AG04449 (cell line): ENCODE data around the gene SLC22A31.
"Not testable (repeated sequence)": the region's sequence is repeated elsewhere in the genome, so short reads cannot be mapped to it uniquely, and the experiment has no call there.

Source experiments
- CTCF ChIA-PET: fragments of 350-600 bp; formaldehyde crosslinking; extraction: SDS; loops from one replicate; lab custom pipeline; 2021; ENCODE audit warnings: antibody characterized with exemption; lab: Yijun Ruan, JAX
- POLR2A ChIA-PET: fragments of 400-600, 350-600 bp; formaldehyde crosslinking; extraction: SDS; loops from one replicate; lab custom pipeline; 2020; ENCODE audit warnings: antibody characterized with exemption, inconsistent platforms; lab: Yijun Ruan, JAX
- DNase-seq: peaks from one replicate; pipeline ENCODE4 v3.0.0-alpha.2; 2010; ENCODE audit warnings: low read depth, low spot score
- H3K4me3 ChIP-seq: 2 replicates; pipeline ENCODE4 v1.5.1; 2011; ENCODE audit warnings: low read depth, mild to moderate bottlenecking, control low read depth, low read length
- TF ChIP-seq, protein P1 (sequence below): IDR thresholded peaks from one replicate; pipeline ENCODE4 v1.5.1; 2011; ENCODE audit warnings: mild to moderate bottlenecking, moderate library complexity, low read length, control low read depth, inconsistent platforms; ENCODE audit not compliant: insufficient read depth; ENCODE audit errors: missing control alignments

SLC22A31 gene

DNA sequence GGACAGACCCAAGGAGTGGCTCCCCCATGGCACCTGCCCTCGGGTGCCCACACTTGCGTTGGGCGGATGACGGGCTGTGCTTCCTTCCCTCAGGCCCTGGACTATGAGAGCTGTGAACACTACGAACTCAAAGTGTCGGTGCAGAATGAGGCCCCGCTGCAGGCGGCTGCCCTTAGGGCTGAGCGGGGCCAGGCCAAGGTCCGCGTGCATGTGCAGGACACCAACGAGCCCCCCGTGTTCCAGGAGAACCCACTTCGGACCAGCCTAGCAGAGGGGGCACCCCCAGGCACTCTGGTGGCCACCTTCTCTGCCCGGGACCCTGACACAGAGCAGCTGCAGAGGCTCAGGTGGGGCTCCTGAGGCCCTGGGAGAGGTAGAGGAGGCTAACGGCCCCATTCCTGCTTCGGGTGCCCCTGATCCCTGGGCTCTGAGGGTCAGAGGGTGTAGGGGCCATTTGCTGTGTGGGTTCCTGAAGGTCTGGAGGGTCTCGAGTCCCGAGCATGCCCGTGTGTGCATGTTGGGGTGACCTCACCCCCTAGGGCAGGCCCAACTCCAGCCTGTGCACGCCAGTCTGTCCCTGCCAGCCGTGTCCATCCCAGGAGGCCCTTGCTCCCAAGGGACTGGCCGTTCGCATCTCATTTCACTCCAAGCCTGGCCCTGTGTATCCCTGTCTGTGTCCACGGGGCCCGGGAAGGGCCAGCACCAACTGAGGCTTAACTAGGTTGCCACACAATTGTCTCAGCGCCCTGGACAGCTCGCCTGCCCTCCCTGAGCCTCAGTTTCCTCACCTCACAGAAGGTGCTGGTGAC lies 10.0 kb downstream of the SLC22A31 start:
- POLR2A ChIA-PET, result interaction anchor here (1.0 kb wide), 1 partner anchor 10 kb away, joined by 3 read pairs; no protein-coding TSS in a partner anchor
- H3K4me3 ChIP-seq, result no peak overlapping the region
- CTCF ChIA-PET, result interaction anchor here (0.9 kb wide), 1 partner anchor 84 kb away, joined by 3 read pairs; no protein-coding TSS in a partner anchor
- TF ChIP-seq, protein P1, sequence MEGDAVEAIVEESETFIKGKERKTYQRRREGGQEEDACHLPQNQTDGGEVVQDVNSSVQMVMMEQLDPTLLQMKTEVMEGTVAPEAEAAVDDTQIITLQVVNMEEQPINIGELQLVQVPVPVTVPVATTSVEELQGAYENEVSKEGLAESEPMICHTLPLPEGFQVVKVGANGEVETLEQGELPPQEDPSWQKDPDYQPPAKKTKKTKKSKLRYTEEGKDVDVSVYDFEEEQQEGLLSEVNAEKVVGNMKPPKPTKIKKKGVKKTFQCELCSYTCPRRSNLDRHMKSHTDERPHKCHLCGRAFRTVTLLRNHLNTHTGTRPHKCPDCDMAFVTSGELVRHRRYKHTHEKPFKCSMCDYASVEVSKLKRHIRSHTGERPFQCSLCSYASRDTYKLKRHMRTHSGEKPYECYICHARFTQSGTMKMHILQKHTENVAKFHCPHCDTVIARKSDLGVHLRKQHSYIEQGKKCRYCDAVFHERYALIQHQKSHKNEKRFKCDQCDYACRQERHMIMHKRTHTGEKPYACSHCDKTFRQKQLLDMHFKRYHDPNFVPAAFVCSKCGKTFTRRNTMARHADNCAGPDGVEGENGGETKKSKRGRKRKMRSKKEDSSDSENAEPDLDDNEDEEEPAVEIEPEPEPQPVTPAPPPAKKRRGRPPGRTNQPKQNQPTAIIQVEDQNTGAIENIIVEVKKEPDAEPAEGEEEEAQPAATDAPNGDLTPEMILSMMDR, result no peak
- DNase-seq, result no peak

DNA sequence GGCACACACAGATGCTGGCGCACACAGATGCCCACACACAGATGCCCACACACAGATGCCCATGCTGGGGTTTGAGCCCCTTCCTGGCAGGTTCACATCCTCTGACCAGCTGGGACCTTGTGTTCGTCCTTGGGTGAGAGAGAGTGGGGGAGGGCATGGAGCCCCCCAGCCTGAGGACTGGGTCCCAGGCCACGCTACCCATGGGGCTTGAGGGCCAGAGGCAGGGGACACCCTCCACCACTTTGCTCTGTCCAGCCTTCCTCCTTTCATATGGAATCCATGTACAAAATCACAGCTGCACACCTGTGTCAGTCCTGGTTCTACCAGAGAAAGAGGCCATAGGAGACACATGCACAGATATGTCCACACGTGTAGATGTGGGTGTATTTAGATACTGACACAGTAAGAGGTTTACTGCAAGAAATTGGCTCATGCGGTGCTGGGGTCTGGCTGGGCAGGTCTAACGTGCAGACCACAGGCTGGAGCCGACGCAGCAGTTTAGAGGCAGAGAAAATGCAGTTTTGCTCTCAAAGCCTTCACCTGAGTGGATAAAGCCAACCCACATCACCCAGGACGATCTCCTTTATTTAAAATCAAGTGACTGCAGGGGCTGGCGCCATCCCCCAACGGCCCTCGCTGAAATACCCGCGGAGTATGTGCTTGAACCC lies 10.8 kb downstream of the SLC22A31 start:
- TF ChIP-seq, protein P1, result no peak
- ChIA-PET CTCF (no interaction called here), POLR2A (interaction anchor here (1.0 kb wide), 1 partner anchor 9 kb away, joined by 3 read pairs; no protein-coding TSS in a partner anchor)
- DNase-seq, result no peak
- no peak overlapping the region for H3K4me3 ChIP-seq

DNA sequence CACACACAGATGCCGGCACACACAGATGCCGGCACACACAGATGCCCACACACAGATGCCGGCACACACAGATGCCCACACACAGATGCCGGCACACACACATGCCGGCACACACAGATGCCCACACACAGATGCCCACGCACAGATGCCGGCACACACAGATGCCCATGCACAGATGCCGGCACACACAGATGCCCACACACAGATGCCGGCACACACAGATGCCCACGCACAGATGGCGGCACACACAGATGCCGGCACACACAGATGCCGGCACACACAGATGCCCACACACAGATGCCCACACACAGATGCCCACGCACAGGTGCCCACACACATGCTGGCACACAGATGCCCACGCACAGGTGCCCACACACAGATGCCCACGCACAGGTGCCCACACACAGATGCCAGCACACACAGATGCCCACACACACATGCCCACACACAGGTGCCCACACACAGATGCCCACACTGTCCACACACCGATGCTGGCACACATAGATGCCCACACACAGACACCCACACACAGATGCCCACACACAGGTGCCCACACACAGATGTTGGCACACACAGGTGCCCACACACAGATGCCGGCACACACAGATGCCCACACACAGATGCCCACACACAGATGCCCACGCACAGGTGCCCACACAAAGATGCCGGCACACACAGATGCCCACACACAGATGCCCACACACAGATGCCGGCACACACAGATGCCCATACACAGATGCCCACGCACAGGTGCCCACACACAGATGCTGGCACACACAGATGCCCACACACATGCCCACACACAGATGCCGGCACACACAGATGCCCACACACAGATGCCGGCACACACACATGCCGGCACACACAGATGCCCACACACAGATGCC lies 11.6 kb downstream of the SLC22A31 start:
- DNase-seq, POLR2A ChIA-PET, H3K4me3 ChIP-seq, CTCF ChIA-PET: not testable (repeated sequence)

DNA sequence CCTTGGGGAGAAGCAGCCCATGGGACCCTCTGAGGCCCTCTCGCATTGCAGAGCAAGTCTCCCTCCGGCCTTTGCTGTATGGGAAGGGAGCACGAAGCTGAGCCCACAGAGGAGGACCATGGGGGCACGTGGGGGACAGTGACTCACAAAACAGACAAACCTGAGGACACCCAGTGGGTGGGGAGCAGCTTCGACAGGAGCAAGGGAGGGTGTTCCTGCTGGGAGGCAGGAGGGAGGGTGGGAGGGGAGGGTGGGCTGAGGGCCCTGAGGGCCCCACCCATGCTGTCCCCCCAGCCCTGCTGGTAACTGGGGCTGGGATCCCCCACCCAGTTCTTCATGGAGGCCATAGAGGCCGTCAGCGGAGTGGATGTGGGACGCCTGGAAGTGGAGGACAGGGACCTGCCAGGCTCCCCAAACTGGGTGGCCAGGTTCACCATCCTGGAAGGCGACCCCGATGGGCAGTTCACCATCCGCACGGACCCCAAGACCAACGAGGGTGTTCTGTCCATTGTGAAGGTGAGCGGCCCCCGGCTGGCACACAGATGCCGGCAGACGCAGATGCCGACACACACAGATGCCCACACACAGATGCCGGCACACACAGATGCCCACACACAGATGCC lies 12.5 kb downstream of the SLC22A31 start:
- TF ChIP-seq, protein P1, result no peak
- DNase-seq, result no peak
- CTCF ChIA-PET, result no interaction called here
- H3K4me3 ChIP-seq, result no peak overlapping the region
- POLR2A ChIA-PET, result no interaction called here

DNA sequence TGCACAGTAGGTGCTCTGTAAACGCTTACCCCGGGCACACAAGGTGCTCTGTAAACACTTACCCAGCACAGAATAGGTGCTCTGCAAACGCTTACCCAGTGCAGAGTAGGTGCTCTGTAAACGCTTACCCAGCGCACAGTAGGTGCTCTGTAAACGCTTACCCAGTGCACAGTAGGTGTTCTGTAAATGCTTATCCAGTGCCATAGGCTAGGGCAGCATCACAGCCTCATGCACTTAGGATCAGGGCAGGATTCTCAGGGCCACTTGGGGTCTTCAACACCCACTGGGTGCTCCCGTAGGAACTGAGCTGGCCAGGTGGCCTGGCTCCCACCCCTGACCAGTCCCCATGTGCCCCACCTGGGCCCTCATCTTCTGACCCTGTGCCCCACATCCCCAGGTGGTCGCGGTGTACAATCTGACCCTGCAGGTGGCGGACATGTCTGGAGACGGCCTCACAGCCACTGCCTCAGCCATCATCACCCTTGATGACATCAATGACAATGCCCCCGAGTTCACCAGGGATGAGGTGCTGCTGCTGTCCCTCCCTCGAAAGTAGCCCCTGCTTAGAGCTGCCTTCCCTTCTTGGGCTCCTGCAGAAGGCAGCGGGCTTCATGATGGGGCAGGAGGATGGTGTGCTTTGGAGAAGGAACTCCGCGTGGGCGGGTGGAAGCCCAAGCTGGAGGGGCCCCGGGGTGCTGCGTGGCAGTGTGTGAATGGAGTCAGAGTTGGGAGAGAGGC lies 13.1 kb downstream of the SLC22A31 start:
- no peak for DNase-seq
- ChIA-PET CTCF (no interaction called here), POLR2A (no interaction called here)
- no peak overlapping the region for H3K4me3 ChIP-seq
- TF ChIP-seq, protein P1, result no peak

DNA sequence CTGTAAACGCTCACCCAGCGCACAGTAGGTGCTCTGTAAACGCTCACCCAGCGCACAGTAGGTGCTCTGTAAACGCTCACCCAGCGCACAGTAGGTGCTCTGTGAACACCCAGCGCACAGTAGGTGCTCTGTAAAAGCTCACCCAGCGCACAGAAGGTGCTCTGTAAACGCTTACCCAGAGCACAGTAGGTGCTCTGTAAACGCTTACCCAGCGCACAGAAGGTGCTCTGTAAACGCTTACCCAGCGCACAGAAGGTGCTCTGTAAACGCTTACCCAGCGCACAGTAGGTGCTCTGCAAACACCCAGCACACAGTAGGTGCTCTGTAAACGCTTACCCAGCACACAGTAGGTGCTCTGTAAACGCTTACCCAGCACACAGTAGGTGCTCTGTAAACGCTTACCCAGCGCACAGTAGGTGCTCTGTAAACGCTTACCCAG lies 13.7 kb downstream of the SLC22A31 start:
- CTCF ChIA-PET, POLR2A ChIA-PET, DNase-seq, H3K4me3 ChIP-seq: not testable (repeated sequence)

DNA sequence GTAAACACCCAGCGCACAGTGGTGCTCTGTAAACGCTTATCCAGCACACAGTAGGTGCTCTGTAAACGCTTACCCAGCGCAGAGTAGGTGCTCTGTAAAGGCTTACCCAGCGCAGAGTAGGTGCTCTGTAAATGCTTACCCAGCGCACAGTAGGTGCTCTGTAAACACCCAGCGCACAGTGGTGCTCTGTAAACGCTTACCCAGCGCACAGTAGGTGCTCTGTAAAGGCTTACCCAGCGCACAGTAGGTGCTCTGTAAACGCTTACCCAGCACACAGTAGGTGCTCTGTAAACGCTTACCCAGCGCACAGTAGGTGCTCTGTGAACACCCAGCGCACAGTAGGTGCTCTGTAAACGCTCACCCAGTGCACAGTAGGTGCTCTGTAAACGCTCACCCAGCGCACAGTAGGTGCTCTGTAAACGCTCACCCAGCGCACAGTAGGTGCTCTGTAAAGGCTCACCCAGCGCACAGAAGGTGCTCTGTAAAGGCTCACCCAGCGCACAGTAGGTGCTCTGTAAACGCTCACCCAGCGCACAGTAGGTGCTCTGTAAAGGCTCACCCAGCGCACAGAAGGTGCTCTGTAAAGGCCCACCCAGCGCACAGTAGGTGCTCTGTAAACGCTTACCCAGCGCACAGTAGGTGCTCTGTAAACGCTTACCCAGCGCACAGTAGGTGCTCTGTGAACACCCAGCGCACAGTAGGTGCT lies 14.3 kb downstream of the SLC22A31 start:
- DNase-seq, POLR2A ChIA-PET, H3K4me3 ChIP-seq: not testable (repeated sequence)
- CTCF ChIA-PET, result interaction anchor here (3.5 kb wide), 1 partner anchor 18 kb away, joined by 17 read pairs; no protein-coding TSS in a partner anchor
